Neuronal stem cell (in vitro differentiated cells): ENCODE data around the gene CHRNA3.

Experiments used
- DNase-seq: peaks from one replicate; pipeline ENCODE4 v3.0.0-alpha.2; 2013; ENCODE audit warnings: low spot score
- H2AFZ ChIP-seq: one replicate; pipeline ENCODE4 v1.6.1; 2013; ENCODE audit warnings: mild to moderate bottlenecking, low read length, inconsistent platforms
- H2AK5ac ChIP-seq: 2 replicates; pipeline ENCODE4 v1.6.1; 2013; ENCODE audit warnings: low read depth, mild to moderate bottlenecking, inconsistent platforms, low read length, moderate library complexity, mixed read lengths
- H2BK120ac ChIP-seq: 2 replicates; pipeline ENCODE4 v1.6.1; 2013; ENCODE audit warnings: low read depth, mild to moderate bottlenecking, inconsistent platforms, low read length, moderate library complexity, mixed read lengths
- H2BK12ac ChIP-seq: one replicate; pipeline ENCODE4 v1.6.1; 2013; ENCODE audit warnings: low read length, inconsistent platforms
- H2BK15ac ChIP-seq: 2 replicates; pipeline ENCODE4 v1.6.1; 2013; ENCODE audit warnings: mild to moderate bottlenecking, low read length, inconsistent platforms, mixed read lengths
- H2BK5ac ChIP-seq: one replicate; pipeline ENCODE4 v1.6.1; 2013; ENCODE audit warnings: inconsistent platforms, mild to moderate bottlenecking, low read length, moderate library complexity
- H3K14ac ChIP-seq: one replicate; pipeline ENCODE4 v1.6.1; 2013; ENCODE audit warnings: low read length, inconsistent platforms
- H3K18ac ChIP-seq: 2 replicates; pipeline ENCODE4 v1.6.1; 2013; ENCODE audit warnings: low read length, inconsistent platforms
- H3K23ac ChIP-seq: 2 replicates; pipeline ENCODE4 v1.6.1; 2013; ENCODE audit warnings: low read depth, mild to moderate bottlenecking, mixed read lengths, low read length, inconsistent platforms; ENCODE audit not compliant: poor library complexity
- H3K27ac ChIP-seq: replicated peaks from 3 replicates; pipeline ENCODE4 v1.5.1; 2013; ENCODE audit warnings: low read length, inconsistent platforms
- H3K27me3 ChIP-seq, 3 experiments: 2 replicates each; pipeline ENCODE4 v1.6.1; 2013; ENCODE audit warnings: low read length in 3 of 3, mild to moderate bottlenecking in 2 of 3, inconsistent platforms in 1 of 3, low read depth in 1 of 3, mixed read lengths in 1 of 3, moderate library complexity in 1 of 3; ENCODE audit not compliant: control insufficient read depth in 3 of 3, insufficient read depth in 3 of 3
- H3K36me3 ChIP-seq, 2 donors: replicated peaks in 1 of 2; 2 replicates each; pipeline ENCODE4 v1.6.1; 2013; ENCODE audit warnings: low read length in 2 of 2; ENCODE audit not compliant: control insufficient read depth in 2 of 2, insufficient read depth in 2 of 2
- H3K4ac ChIP-seq: 2 replicates; pipeline ENCODE4 v1.6.1; 2013; ENCODE audit warnings: inconsistent platforms, mild to moderate bottlenecking, low read length, moderate library complexity
- H3K4me1 ChIP-seq, 2 donors: 1 replicate in 1 of 2; 2 replicates in 1 of 2; pipeline ENCODE4 v1.6.1; 2013; ENCODE audit warnings: low read length in 2 of 2, low read depth in 1 of 2; ENCODE audit not compliant: control insufficient read depth in 2 of 2, insufficient read depth in 1 of 2
- H3K4me2 ChIP-seq: one replicate; pipeline ENCODE4 v1.6.1; 2013; ENCODE audit warnings: mild to moderate bottlenecking, low read length, inconsistent platforms; ENCODE audit not compliant: insufficient read depth, poor library complexity, severe bottlenecking
- H3K4me3 ChIP-seq, 2 donors: 2 replicates each; pipeline ENCODE4 v1.5.1; 2013; ENCODE audit warnings: low read length in 2 of 2, mild to moderate bottlenecking in 2 of 2, inconsistent platforms in 1 of 2, moderate library complexity in 1 of 2
- H3K79me1 ChIP-seq: one replicate; pipeline ENCODE4 v1.6.1; 2013; ENCODE audit warnings: low read depth, mild to moderate bottlenecking, inconsistent platforms, low read length, moderate library complexity
- H3K9ac ChIP-seq: one replicate; pipeline ENCODE4 v1.6.1; 2013; ENCODE audit warnings: mild to moderate bottlenecking, low read depth, low read length, inconsistent platforms; ENCODE audit not compliant: poor library complexity
- H3K9me3 ChIP-seq, 2 donors: replicated peaks in 1 of 2; 2 replicates each; pipeline versions ENCODE3 to v1.6.1; 2013; ENCODE audit warnings: low read length in 2 of 2, mild to moderate bottlenecking in 2 of 2, inconsistent platforms in 1 of 2, low read depth in 1 of 2, mixed read lengths in 1 of 2, moderate library complexity in 1 of 2; ENCODE audit not compliant: control insufficient read depth in 2 of 2, insufficient read depth in 1 of 2
- H4K8ac ChIP-seq: one replicate; pipeline ENCODE4 v1.6.1; 2013; ENCODE audit warnings: low read depth, mild to moderate bottlenecking, inconsistent platforms, low read length, moderate library complexity
- H4K91ac ChIP-seq: one replicate; pipeline ENCODE4 v1.6.1; 2013; ENCODE audit warnings: low read length, low read depth, mild to moderate bottlenecking, inconsistent platforms; ENCODE audit not compliant: poor library complexity
- WGBS, 2 donors: extraction: QIAGEN DNeasy Blood & Tissue Kit; methylation state at CpG; one replicate each; pipeline ENCODE4 v1.1.7; 2013; ENCODE audit warnings: missing lambda C conversion rate in 2 of 2, mixed read lengths in 1 of 2; ENCODE audit not compliant: insufficient read length in 2 of 2, insufficient replicate concordance in 1 of 2; ENCODE audit errors: extremely low coverage in 2 of 2; 5-methylcytosine and 5-hydroxymethylcytosine counted together

CHRNA3 gene

GRCh38 chr15:78552597-78552996 lies 68.2 kb downstream of the CHRNA3 start:
- no peak for DNase-seq
- Histone ChIP-seq H2BK15ac (no peak overlapping the region), H2BK5ac (no peak overlapping the region), H4K91ac (no peak overlapping the region), H2AK5ac (no peak overlapping the region), H2AFZ (no peak overlapping the region), H3K27ac (no peak overlapping the region), H3K4me1 (no peaks in the 10 kb centered on the region), H2BK12ac (no peak overlapping the region), H3K4ac (no peak overlapping the region), H3K4me2 (no peak overlapping the region), H3K4me3 (no peak overlapping the region), H3K9ac (no peak overlapping the region), H3K79me1 (no peaks in the 10 kb centered on the region), H3K27me3 (no peaks in the 10 kb centered on the region), H3K14ac (no peak overlapping the region), H3K36me3 (peaks cover 18 to 37% of the 10 kb centered on the region in 2 donors), H2BK120ac (no peak overlapping the region), H3K18ac (no peak overlapping the region), H3K9me3 (no peaks in the 10 kb centered on the region), H4K8ac (no peak overlapping the region), H3K23ac (no peak overlapping the region)
- WGBS, 2 donors, result no CpG with 5 or more reads among the region's 5 CpGs

GRCh38 chr15:78551902-78552301 lies 68.9 kb downstream of the CHRNA3 start:
- no peak overlapping the region for H3K18ac ChIP-seq
- H3K27ac ChIP-seq, result no peak overlapping the region
- H2BK15ac ChIP-seq, result no peak overlapping the region
- H3K23ac ChIP-seq, result no peak overlapping the region
- no peak overlapping the region for H3K4me2 ChIP-seq
- no peak overlapping the region for H2AFZ ChIP-seq
- H3K4me1 ChIP-seq, result no peaks in the 10 kb centered on the region
- no peak for DNase-seq
- H3K9ac ChIP-seq, result no peak overlapping the region
- no CpG with 5 or more reads among the region's 5 CpGs for WGBS, 2 donors
- peaks cover 20 to 44% of the 10 kb centered on the region in 2 donors for H3K36me3 ChIP-seq
- H3K4me3 ChIP-seq, result no peak overlapping the region
- H2BK5ac ChIP-seq, result no peak overlapping the region
- H3K27me3 ChIP-seq, result no peaks in the 10 kb centered on the region
- H2BK120ac ChIP-seq, result no peak overlapping the region
- no peak overlapping the region for H2BK12ac ChIP-seq
- no peak overlapping the region for H3K14ac ChIP-seq
- H3K9me3 ChIP-seq, result no peaks in the 10 kb centered on the region
- no peaks in the 10 kb centered on the region for H3K79me1 ChIP-seq
- H3K4ac ChIP-seq, result no peak overlapping the region
- H4K91ac ChIP-seq, result no peak overlapping the region
- no peak overlapping the region for H2AK5ac ChIP-seq
- no peak overlapping the region for H4K8ac ChIP-seq

GRCh38 chr15:78550815-78551214 lies 70.0 kb downstream of the CHRNA3 start:
- Histone ChIP-seq H2AK5ac (no peak overlapping the region), H3K27me3 (no peaks in the 10 kb centered on the region), H3K79me1 (no peaks in the 10 kb centered on the region), H3K4me3 (no peak overlapping the region), H2AFZ (no peak overlapping the region), H2BK15ac (no peak overlapping the region), H3K36me3 (peaks cover 25 to 54% of the 10 kb centered on the region in 2 donors), H3K9ac (no peak overlapping the region), H4K91ac (no peak overlapping the region), H3K18ac (no peak overlapping the region), H3K14ac (no peak overlapping the region), H3K27ac (no peak overlapping the region), H2BK5ac (no peak overlapping the region), H3K9me3 (no peaks in the 10 kb centered on the region), H4K8ac (no peak overlapping the region), H3K23ac (no peak overlapping the region), H3K4ac (no peak overlapping the region), H2BK120ac (no peak overlapping the region), H2BK12ac (no peak overlapping the region), H3K4me1 (no peaks in the 10 kb centered on the region), H3K4me2 (no peak overlapping the region)
- no CpG with 5 or more reads among the region's 3 CpGs for WGBS, 2 donors
- DNase-seq, result no peak

GRCh38 chr15:78550194-78550593 lies 70.6 kb downstream of the CHRNA3 start:
- Histone ChIP-seq H3K27ac (no peak overlapping the region), H3K9me3 (no peaks in the 10 kb centered on the region), H2BK12ac (no peak overlapping the region), H3K4me1 (no peaks in the 10 kb centered on the region), H3K23ac (no peak overlapping the region), H3K4ac (no peak overlapping the region), H2BK5ac (no peak overlapping the region), H2AK5ac (no peak overlapping the region), H3K14ac (no peak overlapping the region), H3K27me3 (no peaks in the 10 kb centered on the region), H3K18ac (no peak overlapping the region), H3K4me3 (no peak overlapping the region), H2BK120ac (no peak overlapping the region), H2AFZ (no peak overlapping the region), H2BK15ac (no peak overlapping the region), H3K9ac (no peak overlapping the region), H4K91ac (no peak overlapping the region), H3K79me1 (no peaks in the 10 kb centered on the region), H4K8ac (no peak overlapping the region), H3K4me2 (no peak overlapping the region), H3K36me3 (peaks cover 27 to 61% of the 10 kb centered on the region in 2 donors)
- no CpG with 5 or more reads among the region's 6 CpGs for WGBS, 2 donors
- DNase-seq, result no peak
